K562 (cell line): ENCODE measurements around the gene STX1A. TPM values are rescaled to one million over a fixed set of nuclear protein-coding genes. Genes with fewer than 3 reads are reported as not detected.

Experiments used
- BRF1 ChIP-seq: IDR thresholded peaks from 3 replicates; pipeline ENCODE4 v1.6.1; 2011; ENCODE audit warnings: borderline replicate concordance, mild to moderate bottlenecking; ENCODE audit not compliant: insufficient read length; ENCODE audit errors: extremely low read depth
- HNRNPH1 ChIP-seq: fragments of 200-400 bp; formaldehyde crosslinking; optimal IDR thresholded peaks from 2 replicates; pipeline ENCODE3; 2017; ENCODE audit warnings: low read depth, mild to moderate bottlenecking, low read length, moderate library complexity
- TARDBP ChIP-seq: fragments of 450-650 bp; IDR thresholded peaks from 2 replicates; pipeline ENCODE4 v1.6.1; 2016
- ZC3H4 ChIP-seq: sonication (generic); formaldehyde crosslinking; IDR thresholded peaks from 2 replicates; pipeline ENCODE4 v1.9.0; 2021; ENCODE audit warnings: missing genetic modification reagents, borderline replicate concordance
- ZNF175 ChIP-seq: fragments of 200-800 bp; sonication (Bioruptor generic); IDR thresholded peaks from 2 replicates; pipeline ENCODE4 v1.6.1; 2016; ENCODE audit warnings: low read depth, mild to moderate bottlenecking, missing genetic modification characterization, missing compliant biosample characterization
- ZNF311 ChIP-seq: fragments of 250-450 bp; sonication (Bioruptor Pico); IDR thresholded peaks from 2 replicates; pipeline ENCODE4 v1.4.0; 2020; ENCODE audit warnings: mild to moderate bottlenecking, moderate library complexity
- polyA plus RNA-seq, 8 experiments: library from polyadenylated mRNA; depleted of rRNA in 4 of 8; stranded (reverse) in 5 of 8; unstranded in 3 of 8; fragments of >200 nt; fragmentation: Nextera tagmentation in 2 of 8; fragmentation: Illumina TruSeq in 1 of 8; extraction: Ambion mirVana in 2 of 8; extraction: Trizol in 1 of 8; gene quantifications; 2 replicates each; pipeline versions ENCODE4 v1.2.1 to v1.2.3, GENCODE V29; 2011 to 2014; ENCODE audit warnings: inconsistent platforms in 1 of 8, missing spikeins in 1 of 8
- total RNA-seq, 7 experiments: library from RNA; depleted of rRNA in 6 of 7; stranded (reverse); fragments of >200 nt in 6 of 7; fragmentation: Illumina TruSeq in 2 of 7; extraction: Trizol in 2 of 7; gene quantifications; 2 replicates each; pipeline versions ENCODE4 v1.2.1 to v1.2.3, GENCODE V29; 2011 to 2021; ENCODE audit warnings: low replicate concordance in 1 of 7
- TF ChIP-seq, protein P1 (sequence below): fragments of 250-450 bp; sonication (Bioruptor Pico); IDR thresholded peaks from 2 replicates; pipeline ENCODE4 v1.4.0; 2020; ENCODE audit warnings: mild to moderate bottlenecking, moderate library complexity
- TF ChIP-seq, protein P2 (sequence below), 2 experiments: fragments of 450-650 bp; IDR thresholded peaks; 2 replicates each; pipeline ENCODE4 v1.6.1; 2016; ENCODE audit warnings: mild to moderate bottlenecking in 2 of 2, borderline replicate concordance in 1 of 2, low read depth in 1 of 2, moderate library complexity in 1 of 2

The STX1A gene
- total and polyA plus RNA-seq, 9 of the 15 experiments (the other 6 are each of a cell fraction or from before 2014, with no cell fraction given), result 0.04 to 15.1 (median 6.3) TPM

DNA sequence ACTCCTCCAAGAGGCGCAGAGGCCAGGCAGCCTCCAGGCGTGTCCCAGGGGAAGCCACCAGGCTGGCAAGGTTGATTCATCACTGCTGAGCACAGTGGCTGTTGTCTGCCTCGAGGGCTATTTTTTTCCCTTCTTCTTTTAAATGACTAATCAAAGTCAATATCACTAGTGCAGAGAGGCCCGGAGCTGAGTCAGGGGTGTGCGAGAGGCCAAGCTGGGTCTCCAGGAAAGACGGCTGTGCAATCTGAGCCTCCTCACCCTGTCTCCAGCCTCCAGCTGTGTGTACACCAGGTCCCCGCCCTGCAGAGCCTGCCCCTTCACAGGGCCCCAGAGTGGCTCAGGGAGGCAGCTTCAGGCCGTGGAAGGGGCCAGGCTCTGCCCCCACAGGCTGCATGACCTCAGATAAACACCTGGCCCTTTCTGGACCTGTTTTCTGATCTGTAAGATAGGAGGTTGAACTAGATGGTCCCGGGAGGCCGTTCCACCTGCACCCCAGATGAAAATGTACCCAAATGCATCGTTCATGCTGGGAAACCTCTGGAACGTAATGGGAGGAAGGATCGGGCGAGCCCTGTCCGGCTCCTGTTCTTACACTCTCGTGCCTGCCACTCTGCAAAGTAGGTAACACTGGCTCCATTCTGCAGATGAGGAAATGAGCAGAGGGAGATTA lies 3.7 kb downstream of the STX1A start (continued):
- TF ChIP-seq, protein P1, sequence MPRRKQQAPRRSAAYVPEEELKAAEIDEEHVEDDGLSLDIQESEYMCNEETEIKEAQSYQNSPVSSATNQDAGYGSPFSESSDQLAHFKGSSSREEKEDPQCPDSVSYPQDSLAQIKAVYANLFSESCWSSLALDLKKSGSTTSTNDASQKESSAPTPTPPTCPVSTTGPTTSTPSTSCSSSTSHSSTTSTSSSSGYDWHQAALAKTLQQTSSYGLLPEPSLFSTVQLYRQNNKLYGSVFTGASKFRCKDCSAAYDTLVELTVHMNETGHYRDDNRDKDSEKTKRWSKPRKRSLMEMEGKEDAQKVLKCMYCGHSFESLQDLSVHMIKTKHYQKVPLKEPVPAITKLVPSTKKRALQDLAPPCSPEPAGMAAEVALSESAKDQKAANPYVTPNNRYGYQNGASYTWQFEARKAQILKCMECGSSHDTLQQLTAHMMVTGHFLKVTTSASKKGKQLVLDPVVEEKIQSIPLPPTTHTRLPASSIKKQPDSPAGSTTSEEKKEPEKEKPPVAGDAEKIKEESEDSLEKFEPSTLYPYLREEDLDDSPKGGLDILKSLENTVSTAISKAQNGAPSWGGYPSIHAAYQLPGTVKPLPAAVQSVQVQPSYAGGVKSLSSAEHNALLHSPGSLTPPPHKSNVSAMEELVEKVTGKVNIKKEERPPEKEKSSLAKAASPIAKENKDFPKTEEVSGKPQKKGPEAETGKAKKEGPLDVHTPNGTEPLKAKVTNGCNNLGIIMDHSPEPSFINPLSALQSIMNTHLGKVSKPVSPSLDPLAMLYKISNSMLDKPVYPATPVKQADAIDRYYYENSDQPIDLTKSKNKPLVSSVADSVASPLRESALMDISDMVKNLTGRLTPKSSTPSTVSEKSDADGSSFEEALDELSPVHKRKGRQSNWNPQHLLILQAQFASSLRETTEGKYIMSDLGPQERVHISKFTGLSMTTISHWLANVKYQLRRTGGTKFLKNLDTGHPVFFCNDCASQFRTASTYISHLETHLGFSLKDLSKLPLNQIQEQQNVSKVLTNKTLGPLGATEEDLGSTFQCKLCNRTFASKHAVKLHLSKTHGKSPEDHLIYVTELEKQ (CRISPR knock-in tag), result no peak
- TF ChIP-seq TARDBP (no peak; the same call in 1 of the 2 replicates), ZC3H4 (no peak), BRF1 (no peak), ZNF175 (0 out of 2 replicates have a peak, but pooled peaks have one; percentile 45), HNRNPH1 (no peak), ZNF311 (CRISPR knock-in tag) (no peak)
- TF ChIP-seq, protein P2, sequence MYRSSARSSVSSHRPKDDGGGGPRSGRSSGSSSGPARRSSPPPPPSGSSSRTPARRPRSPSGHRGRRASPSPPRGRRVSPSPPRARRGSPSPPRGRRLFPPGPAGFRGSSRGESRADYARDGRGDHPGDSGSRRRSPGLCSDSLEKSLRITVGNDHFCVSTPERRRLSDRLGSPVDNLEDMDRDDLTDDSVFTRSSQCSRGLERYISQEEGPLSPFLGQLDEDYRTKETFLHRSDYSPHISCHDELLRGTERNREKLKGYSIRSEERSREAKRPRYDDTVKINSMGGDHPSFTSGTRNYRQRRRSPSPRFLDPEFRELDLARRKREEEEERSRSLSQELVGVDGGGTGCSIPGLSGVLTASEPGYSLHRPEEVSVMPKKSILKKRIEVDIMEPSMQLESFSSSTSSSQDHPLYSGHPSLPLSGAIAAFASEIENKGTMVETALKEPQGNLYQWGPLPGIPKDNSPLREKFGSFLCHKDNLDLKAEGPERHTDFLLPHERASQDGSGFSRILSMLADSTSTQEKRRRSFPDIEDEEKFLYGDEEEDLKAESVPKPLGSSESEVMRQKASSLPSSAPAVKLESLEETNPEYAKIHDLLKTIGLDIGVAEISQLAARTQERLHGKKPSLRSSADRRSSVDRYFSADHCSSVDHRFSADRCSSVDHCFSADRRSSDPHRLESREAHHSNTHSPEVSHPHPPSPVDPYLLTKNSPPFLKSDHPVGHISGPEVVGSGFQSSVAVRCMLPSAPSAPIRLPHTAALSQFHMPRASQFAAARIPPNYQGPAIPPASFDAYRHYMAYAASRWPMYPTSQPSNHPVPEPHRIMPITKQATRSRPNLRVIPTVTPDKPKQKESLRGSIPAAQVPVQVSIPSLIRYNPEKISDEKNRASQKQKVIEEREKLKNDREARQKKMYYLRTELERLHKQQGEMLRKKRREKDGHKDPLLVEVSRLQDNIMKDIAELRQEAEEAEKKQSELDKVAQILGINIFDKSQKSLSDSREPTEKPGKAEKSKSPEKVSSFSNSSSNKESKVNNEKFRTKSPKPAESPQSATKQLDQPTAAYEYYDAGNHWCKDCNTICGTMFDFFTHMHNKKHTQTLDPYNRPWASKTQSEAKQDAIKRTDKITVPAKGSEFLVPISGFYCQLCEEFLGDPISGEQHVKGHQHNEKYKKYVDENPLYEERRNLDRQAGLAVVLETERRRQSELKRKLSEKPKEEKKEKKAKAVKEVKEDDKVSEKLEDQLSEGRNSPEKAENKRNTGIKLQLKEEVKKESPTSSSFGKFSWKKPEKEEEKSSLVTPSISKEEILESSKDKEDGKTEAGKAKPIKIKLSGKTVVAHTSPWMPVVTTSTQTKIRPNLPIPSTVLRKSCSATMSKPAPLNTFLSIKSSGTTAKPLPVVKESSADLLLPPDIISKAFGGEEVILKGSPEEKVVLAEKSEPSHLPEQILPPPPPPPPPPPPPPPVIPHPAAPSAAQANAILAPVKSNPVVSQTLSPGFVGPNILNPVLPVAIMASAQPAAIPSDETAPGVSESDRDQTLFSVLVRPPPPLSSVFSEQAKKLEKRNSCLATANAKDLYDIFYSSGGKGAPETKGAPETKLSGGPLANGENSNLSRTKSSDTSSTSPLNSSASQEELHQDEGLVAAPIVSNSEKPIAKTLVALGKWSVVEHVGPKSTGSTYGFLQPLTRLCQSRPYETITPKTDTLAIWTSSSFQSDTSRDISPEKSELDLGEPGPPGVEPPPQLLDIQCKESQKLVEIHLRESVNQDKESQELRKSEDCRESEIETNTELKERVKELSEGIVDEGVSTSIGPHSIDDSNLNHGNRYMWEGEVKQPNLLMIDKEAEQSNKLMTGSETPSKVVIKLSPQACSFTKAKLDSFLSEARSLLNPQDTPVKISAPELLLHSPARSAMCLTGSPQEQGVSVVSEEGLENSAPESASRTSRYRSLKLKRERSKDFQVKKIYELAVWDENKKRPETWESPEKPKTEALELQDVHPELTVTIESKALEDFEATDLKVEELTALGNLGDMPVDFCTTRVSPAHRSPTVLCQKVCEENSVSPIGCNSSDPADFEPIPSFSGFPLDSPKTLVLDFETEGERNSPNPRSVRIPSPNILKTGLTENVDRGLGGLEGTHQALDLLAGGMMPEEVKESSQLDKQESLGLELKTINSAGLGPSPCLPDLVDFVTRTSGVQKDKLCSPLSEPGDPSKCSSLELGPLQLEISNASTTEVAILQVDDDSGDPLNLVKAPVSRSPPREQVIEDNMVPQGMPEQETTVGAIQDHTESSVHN (IDR thresholded peaks at IDR 0.05; ENCODE audit: borderline replicate concordance in 1 of 2, low read depth in 1 of 2), result no peak
